ENCODE measurements around the gene RASSF4.

RASSF4 gene, protein sequence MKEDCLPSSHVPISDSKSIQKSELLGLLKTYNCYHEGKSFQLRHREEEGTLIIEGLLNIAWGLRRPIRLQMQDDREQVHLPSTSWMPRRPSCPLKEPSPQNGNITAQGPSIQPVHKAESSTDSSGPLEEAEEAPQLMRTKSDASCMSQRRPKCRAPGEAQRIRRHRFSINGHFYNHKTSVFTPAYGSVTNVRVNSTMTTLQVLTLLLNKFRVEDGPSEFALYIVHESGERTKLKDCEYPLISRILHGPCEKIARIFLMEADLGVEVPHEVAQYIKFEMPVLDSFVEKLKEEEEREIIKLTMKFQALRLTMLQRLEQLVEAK

DNA sequence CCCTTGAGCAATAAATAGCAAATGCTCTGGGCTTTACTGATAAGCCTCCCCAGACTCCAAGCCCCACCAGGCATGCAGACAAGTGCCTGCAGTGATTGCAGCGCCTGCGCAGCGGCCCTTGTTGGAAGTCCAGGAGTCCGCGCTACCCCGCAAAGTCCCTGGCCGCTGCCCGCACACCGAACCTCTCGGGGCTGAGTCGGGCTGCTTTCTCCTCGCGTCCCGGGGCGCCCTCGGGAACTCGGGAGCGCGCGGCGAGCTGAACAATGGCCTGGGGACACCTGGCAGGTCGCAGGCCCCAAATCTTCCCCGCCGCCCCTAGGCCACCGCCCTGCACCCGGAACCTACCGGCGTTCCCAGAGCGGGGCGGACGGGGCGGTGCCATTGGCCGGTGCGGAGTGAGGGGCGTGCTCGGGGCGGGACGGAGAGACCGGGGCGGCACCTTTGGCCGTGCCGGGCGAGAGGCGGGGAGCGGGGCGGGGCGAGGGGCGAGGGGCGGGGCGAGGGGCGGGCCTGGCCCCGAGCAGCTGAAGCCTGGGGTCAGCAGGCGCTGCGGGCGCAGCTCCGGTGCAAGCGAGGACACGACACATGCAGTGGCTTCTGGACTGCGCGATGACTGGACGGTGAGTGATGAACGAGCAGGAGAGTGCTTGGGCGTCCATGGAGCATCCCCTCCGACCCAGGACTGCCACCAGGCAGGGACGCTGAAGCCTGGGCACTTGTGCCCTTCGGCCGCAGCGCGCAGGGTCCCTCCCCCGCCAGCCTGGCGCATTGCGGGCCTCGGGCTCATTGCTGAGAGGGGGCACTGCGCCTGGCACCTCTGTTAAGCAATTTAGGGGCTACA is at the start of gene RASSF4:
Gene RASSF4, plus strand, starts transcription at position 556 of the 841 bp plus-strand sequence. CDS start 10,401 bp downstream, outside the sequence.
- peak; percentile 72 to 91 (median 82) for DNase-seq (ENCODE audit: low read depth in 3 of 3, low spot score in 1 of 3)

DNA sequence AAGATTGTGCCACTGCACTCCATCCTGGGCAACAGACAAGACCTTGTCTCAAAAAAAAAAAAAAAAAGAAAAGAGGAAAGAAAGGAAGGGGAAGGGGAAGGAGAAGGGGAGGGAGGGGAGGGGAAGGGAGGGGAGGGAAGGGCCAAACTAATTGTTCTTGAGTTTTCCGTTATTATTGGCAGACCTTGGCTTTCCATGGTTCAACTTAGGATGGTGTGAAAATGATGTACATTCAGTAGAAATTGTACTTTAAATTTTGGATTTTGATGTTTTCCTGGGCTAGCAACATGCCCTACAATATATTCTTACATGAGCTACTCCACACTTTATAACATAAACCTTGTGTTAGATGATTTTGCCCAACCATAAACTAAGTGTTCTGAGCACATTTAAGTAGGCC is 49.7 kb upstream of the RASSF4 start:
- no peak for DNase-seq (ENCODE audit: low read depth in 3 of 3, low spot score in 1 of 3)

DNA sequence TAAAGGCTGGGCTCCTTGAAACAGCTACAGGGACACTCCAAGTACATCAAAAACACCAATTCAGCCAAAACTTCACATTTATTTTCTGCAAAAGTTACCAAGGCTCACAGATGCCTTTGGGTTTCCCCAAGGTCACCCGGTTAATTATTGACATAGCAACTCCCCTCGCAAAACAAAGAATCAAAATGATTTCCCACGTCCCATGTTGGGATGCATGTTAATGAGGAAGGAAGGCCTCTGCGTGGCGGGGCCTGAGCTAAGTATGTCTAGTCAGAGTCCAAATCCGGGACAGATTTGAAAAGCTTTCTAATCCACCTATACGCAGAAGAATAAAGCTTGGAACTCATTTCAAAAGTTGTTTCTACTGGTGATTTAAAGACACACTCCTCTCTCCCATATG is 49.0 kb upstream of the RASSF4 start:
- DNase-seq (ENCODE audit: low read depth in 3 of 3, low spot score in 1 of 3): no peak

DNA sequence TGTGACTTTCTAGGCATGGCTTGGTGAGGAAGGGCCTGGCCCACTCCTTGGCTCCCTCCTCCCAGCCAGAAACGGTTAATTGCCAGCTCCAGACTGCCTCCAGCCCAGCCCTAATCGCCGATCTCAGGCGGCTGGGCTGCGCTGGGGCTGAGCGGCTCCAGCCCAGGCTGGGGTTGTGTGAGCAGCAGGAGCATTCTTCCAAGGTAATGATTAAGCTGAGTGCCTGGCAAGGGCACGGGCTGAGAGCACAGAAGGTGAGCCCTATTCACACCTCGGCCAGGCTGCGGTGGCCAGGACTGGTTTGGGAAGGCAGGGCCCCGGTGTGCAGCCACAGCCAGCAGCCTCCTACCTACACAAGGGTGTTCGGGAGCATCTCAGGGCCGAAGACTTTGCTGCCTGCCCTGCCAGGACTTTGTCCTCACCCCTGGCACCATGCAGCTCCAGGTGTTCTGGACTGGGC is 48.5 kb upstream of the RASSF4 start, which contains the start of gene TMEM72:
Gene TMEM72, plus strand, starts transcription at position 257 of the 460 bp plus-strand sequence. Its CDS starts 176 bp downstream, at position 433.
- DNase-seq (ENCODE audit: low read depth in 3 of 3, low spot score in 1 of 3): no peak

DNA sequence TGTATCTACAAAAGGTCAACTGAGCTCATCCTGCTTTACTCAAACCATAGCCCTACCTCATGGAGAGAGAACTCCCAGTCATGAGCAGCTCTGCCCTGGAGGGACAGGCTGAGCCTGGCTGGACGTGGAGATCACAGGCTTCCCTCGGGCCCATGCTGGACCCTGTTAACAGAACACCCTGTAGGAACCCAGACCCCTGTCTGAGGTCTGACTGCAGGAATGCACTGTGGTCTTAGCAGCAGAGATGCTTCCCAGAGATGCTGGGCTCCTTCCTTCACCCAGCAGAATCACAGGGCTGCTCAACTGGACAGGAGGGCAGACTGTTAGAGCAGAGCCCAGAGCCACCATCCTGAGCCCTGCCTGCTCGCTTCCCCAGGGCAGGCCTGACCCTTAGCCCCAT is 47.7 kb upstream of the RASSF4 start:
- DNase-seq (ENCODE audit: low read depth in 3 of 3, low spot score in 1 of 3): no peak

DNA sequence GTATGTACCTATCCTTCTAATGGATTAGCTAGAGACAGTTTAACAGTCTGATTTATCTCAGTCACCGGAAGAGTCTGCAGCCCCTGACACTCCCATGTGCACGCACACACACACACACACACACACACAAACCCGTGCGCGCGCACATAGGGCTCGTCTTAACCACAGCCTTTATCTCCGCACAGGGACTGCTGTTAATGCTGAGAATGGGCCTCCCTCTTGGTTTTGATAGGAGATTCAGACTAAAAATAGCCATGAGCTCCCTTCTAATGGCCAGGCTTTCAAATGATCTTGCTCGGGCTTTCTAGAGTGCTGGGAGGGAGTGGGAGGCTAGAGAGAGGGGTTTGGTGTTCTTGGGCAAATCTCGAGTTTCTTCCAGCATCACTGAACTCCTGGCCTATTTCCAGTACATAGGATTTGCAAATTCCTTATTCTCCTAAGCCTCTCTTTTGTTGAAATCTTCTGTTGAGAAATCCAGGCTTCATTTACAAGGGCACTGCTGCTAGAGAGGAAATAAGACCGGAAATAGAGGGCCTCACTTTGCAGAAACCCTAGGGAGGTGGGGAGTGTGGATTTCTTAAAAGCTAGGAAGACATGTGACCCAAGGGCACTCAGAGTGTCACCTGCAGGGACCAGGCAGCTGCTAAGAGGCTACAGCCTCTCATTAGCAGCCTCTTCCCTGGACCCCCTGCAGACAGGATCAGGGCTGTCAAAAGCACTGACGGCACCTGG is 46.1 kb upstream of the RASSF4 start:
- DNase-seq (ENCODE audit: low read depth in 3 of 3, low spot score in 1 of 3): no peak

DNA sequence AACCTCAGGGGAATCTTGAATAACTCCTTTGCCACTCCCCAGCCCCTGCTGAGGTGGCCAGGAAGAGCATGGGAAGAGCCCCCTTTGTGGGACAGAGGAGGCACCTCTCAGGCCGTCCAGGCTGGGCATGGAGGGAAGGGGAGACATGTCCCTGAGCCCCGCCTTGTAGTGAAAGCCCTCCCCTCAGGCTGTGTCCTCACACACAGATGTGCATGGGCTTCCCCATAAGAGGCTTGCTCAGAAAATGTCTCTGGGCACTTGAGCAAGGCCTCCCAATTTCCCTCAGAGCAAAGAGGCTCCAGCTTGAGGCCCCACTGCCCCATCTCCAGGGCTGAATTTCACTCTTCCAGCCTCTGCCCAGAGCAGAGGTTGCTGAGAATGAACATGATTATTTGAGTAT is 44.7 kb upstream of the RASSF4 start:
- DNase-seq (ENCODE audit: low read depth in 3 of 3, low spot score in 1 of 3): no peak

DNA sequence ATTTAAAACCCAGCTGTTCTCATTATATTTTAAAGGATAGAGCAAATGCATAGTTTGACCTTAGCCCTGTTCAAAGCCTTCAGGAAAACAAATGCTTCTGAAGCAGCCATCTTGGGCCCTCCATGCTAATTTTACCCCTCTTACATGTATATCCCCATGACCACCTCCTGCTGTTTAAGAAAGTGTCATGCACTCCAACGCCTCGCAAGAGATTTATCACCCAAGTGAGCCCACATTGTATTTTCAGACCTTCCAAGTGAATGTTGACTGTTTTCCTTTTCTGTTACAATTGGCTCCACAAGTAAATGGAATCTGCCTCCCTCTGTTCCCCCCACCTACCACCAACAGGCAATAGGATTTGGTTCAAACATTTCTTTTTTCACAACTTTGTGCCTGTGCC is 43.2 kb upstream of the RASSF4 start:
- no peak for DNase-seq (ENCODE audit: low read depth in 3 of 3, low spot score in 1 of 3)

DNA sequence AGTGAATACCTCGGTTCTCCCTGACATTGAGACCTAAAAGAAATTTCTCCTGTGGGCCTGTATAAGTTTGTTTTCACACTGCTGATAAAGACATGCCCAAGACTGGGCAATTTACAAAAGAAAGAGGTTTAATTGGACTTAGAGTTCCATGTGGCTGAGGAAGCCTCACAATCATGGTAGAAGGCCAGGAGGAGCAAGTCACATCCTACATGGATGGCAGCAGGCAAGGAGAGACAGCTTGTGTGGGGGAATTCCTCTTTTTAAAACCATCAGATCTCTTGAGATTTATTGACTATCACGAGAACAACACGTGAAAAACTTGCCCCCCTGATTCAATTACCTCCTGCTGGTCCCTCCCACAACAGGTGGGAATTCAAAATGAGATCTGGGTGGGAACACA is 41.8 kb upstream of the RASSF4 start:
- DNase-seq (ENCODE audit: low read depth in 3 of 3, low spot score in 1 of 3): no peak

DNA sequence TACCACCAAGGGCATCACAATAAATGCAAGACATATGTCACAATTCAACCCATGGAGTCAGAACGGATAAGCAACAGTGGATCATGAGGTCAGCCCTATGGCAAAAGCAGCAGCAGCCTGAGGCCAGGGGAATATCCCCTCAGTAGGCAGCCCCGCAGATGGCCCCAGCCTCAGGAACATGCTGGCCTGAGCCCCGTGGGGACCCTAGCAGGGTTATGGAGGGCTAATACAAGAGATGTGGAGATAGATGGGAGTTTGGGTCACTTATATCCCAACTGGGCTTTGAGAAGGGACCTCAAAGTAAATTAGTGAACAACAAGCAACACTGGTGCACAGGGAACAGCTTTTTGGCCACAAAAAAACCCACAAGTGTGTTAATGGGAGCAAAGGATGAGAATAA is 39.4 kb upstream of the RASSF4 start:
- no peak for DNase-seq (ENCODE audit: low read depth in 3 of 3, low spot score in 1 of 3)

DNA sequence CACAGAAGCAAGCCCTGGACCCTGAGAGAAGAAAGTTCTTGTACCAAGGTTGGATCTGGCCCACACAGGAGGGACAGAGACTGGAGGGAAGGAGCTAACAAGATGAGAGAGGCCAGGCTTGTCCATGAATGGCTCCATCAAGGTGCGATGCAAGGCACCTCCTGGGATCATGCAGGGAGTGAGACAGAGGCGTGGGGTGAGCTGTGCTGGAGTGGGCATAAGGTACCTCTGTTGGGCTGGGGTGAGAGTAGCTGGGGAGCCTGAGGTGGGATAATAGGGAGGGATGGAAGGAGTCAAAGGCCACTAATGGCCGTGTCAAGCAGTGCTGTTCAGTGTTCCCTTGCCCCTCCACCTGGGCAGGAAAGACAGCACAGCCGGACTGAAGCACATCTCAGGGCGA is 38.5 kb upstream of the RASSF4 start:
- no peak for DNase-seq (ENCODE audit: low read depth in 3 of 3, low spot score in 1 of 3)

DNA sequence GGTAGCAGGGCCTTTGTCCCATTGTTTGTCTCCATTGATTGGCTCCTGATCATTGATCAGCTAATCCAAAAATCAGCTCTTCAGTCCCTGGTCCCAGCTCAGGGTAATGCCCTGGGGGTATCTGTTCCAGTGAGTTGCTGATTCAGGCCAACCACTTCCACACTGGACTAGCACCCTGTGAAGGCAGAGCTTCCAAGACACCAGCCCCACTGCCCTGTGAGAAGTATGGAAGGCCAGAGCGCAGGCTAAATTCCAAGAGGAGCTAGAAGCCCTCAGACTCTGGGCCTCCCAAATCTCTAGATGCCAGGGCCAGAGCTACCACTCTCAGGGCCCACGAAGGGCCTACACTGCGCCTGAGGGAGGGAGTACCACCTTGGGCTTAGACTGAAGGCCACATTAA is 38.1 kb upstream of the RASSF4 start:
- no peak for DNase-seq (ENCODE audit: low read depth in 3 of 3, low spot score in 1 of 3)

DNA sequence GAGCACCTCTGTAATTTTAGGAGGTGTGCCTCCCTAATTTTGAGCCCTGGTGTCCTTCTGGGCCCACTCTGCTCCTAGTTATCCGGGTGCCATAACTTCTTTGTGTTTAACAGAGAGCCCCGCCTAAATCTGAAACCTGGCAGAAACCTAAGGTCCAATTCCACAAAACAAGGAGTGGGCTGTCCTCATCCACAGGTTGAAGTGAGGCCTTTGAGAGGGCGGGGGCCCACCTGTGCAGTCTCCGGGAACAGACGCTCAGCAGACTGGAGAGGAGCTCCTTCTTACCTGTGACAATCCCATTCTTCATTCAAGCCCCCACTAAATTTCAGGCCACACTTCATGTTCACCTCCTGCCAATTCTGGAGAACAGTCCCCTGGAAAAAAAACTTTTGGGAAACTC is 37.6 kb upstream of the RASSF4 start:
- no peak for DNase-seq (ENCODE audit: low read depth in 3 of 3, low spot score in 1 of 3)

DNA sequence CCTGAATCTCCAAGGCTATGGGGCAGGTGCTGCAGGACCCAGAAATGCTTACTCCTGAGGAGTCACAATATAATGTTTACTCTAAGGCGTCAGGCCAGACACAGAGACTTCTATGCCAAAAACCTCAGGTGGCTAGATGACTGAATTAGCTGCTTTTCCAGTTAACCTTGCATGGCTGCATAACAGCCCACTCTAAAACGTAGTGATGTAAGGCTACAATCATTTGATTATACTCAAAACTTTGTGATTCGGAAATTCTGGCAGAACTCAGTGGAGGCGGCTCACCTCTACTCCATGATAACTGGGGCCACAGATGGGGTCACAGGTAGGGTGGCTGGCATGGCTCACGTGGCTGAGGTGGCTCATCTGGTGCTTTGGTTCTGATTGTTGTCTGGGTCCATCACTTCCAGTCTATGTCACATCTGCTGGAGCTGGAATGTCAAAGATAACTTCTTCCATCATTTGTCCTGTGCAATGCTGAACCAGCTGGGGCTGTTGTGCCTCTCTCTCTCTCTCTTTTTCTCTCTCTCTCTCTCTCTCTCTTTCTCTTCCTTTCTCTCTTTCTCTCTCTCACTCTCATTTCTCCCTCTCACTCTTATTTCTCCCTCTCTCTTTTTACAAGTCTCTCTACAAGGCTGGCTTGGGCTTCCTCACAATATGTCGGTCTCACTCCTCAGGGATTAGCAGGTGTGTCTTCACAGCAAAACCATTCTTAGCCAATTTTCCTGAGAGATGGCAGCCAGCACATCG is 36.6 kb upstream of the RASSF4 start:
- DNase-seq (ENCODE audit: low read depth in 3 of 3, low spot score in 1 of 3): no peak

DNA sequence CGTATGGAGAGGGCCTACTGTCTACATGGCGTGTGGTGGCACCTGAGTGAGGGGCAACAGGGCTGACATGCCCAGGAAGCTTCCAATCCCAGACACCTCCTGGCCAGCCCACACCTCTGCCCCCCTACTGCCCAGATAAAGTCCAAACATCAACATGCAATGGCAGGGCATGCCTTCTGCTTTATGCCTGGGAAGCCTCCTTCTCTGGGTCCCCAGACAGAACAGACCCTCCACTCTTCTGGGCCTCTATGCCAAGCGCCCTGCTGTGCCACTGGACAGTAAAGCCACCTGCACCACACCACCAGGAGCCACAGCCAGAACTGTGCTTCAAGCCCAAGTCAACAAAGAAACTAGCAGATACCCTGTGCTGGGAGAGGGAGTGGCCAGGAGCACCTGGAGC is 36.0 kb upstream of the RASSF4 start:
- no peak for DNase-seq (ENCODE audit: low read depth in 3 of 3, low spot score in 1 of 3)

DNA sequence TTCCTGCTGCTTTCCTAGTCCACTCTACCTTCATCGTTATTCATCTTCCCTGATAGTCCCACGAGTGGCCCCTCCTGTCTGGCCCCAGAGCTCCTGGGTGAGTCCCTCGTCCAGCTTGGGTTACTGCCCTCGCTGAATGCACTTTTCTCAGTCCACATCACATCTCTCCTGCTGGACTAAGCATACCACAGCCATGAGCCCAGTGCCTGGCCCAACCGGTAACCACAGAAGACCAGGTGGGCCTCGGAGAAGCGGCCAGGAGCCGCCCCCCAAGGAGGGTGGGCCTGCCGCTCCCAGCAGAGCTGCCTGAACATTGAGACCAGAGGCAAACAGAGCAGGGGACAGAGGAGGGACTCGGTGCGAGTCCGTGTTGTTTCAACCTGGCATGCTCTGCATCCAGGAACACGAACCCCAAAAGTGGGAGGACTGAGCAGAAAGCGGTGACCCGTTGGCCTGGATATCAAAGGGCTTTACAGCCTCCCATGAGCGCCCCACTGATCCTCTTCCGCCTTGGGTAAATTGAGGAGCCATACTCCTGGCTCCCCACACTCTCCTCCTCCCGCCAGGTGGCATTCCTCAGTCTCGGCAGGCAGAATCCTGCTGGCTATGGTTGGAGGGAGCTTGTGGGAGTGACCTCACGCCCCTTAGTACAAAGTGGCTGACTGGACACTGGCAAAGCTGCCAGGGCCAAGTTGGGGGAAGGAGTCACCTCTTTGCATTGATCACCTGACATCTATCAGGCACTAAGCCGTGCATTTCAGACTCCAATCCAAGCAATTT is 35.2 kb upstream of the RASSF4 start:
- no peak for DNase-seq (ENCODE audit: low read depth in 3 of 3, low spot score in 1 of 3)

DNA sequence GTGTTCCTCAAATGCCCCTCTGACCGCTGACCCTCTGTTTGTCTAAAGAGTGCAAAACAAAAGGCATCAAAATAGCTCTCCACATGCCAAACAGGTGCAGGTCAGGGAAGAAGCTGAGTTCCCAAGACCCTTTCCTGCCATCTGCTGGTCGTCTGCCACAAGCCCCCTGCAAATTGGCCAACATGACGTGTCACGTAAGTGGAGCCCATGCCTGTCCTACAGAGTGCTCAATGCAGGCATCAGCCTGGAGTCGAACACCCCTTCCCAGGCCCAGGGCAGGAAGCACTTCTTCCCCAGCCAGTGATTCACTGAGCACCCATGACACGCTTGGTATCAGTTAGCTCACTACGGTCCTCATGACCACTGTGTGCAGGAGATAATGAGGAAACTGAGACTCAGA is 34.4 kb upstream of the RASSF4 start:
- no peak for DNase-seq (ENCODE audit: low read depth in 3 of 3, low spot score in 1 of 3)

DNA sequence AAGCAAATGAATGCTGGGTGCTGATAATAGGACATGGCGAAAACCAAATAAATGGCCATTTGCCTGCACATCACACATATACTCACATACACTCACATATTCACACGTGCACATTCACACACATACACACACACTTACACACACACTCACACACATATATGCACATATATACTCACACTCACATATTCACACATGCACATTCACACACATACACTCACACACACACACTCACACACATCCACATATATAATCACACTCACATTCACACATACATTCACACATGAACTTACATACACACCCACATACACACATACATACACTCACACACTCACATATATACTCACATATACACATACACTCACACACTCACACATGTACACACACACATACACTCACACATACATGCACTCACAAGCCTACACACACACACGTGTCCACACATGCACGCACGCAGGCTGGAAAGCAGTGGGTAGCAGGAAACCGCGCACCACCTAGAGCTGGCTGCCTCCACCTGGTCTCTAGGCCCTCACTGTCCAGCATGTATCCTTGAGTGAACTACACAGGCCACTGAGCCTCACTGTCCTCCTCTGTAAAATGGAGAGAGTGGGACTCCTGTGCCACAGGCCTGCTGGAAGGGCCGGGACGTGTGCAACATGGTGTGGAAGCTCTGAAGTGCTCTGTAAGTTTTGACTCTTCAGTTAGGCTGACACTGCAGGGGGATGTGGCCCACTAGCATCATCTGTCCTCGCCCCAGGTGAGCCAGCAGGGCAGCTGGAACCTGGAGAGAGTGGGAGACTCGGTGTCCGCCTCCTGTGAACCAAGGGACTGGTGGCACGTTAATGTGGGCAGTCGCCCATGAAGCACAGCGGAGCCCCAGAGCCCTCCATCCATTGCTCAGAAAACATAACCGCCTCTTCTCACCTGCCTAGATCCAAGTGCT is 33.5 kb upstream of the RASSF4 start:
- no peak for DNase-seq (ENCODE audit: low read depth in 3 of 3, low spot score in 1 of 3)

DNA sequence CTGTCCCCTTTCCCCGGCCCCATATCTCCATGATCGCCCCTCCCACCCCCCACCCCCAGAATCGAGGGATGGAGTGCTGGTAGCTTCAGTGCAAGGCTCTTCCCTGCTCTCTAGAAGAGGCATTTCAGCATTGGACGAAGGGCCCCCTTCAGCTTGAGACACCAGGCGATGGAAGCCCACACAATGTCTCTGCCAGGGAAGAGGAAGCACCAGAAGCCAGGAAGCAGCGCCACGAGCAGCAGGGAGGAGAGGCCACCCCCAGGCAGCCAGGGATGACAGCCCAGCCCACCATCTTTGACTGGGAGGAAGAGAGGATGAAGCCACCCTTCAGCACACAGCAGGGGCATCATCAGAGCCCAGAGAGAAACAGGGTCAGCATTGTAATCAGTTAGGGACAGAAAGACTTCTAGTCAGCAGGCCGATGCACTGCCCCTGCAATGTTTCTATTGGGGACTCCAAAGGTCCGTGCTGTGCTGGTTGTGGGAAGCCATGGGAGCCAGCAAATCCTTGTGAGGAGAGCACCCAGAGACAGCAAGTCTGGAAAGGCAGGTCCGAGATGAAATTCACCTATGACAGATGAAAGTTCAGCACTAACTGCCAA is 32.8 kb upstream of the RASSF4 start:
- no peak for DNase-seq (ENCODE audit: low read depth in 3 of 3, low spot score in 1 of 3)

Measured in stimulated activated CD4-positive, alpha-beta T cell treated with anti-CD3 and anti-CD28 coated beads, TNF-alpha, amount 100 ng/mL, for 1 hour (primary cell).